H1 (cell line): ENCODE data around the gene ZNF2. TPM values are rescaled to one million over a fixed set of nuclear protein-coding genes. Genes with fewer than 3 reads are reported as not detected.

Source experiments
- CTCF ChIA-PET: fragments of 300-600 bp; sonication (Branson Sonifier 250); formaldehyde crosslinking; loops from one replicate; lab custom pipeline; 2021; ENCODE audit not compliant: partially characterized antibody; lab: Charles Lee
- POLR2A ChIA-PET: fragments of 300-600 bp; sonication (Branson Sonifier 250); formaldehyde crosslinking; loops from one replicate; lab custom pipeline; 2021; ENCODE audit warnings: inconsistent platforms; ENCODE audit not compliant: partially characterized antibody; lab: Charles Lee
- DNase-seq, 2 experiments: peaks; one replicate each; pipeline versions ENCODE4 v3.0.0 to v3.0.0-alpha.2; 2010 to 2022; ENCODE audit warnings: low spot score in 2 of 2, low read depth in 1 of 2, mixed read lengths in 1 of 2
- FAIRE-seq: peaks from 2 replicates; lab custom pipeline; 2011; peaks lifted over from hg19 to GRCh38; lab: Jason Lieb, UNC
- H2AFZ ChIP-seq: 2 replicates; pipeline ENCODE4 v1.8.1; 2012; ENCODE audit warnings: low read length, inconsistent platforms
- H2AK5ac ChIP-seq: 2 replicates; pipeline ENCODE4 v1.6.1; 2013; ENCODE audit warnings: low read depth, low read length
- H2BK120ac ChIP-seq: replicated peaks from 2 replicates; pipeline ENCODE3; 2013; ENCODE audit warnings: low read depth, low read length, inconsistent platforms
- H2BK12ac ChIP-seq: 2 replicates; pipeline ENCODE4 v1.6.1; 2013; ENCODE audit warnings: low read depth, low read length
- H2BK15ac ChIP-seq: 2 replicates; pipeline ENCODE4 v1.6.1; 2013; ENCODE audit warnings: low read length
- H2BK20ac ChIP-seq: 2 replicates; pipeline ENCODE4 v1.6.1; 2013; ENCODE audit warnings: low read length
- H2BK5ac ChIP-seq: 2 replicates; pipeline ENCODE4 v1.6.1; 2013; ENCODE audit warnings: low read depth, low read length
- H3K14ac ChIP-seq: 2 replicates; pipeline ENCODE4 v1.6.1; 2013; ENCODE audit warnings: inconsistent platforms; ENCODE audit not compliant: insufficient read length
- H3K18ac ChIP-seq: 2 replicates; pipeline ENCODE4 v1.6.1; 2013; ENCODE audit warnings: low read length; ENCODE audit errors: extremely low read depth
- H3K23ac ChIP-seq: 2 replicates; pipeline ENCODE4 v1.6.1; 2013; ENCODE audit warnings: inconsistent platforms; ENCODE audit not compliant: insufficient read length
- H3K23me2 ChIP-seq: 2 replicates; pipeline ENCODE4 v1.6.1; 2013; ENCODE audit warnings: low read depth, low read length
- H3K27ac ChIP-seq: 2 replicates; pipeline ENCODE4 v1.6.1; 2011; ENCODE audit warnings: low read depth, low read length, inconsistent platforms
- H3K27me3 ChIP-seq, 4 experiments: replicated peaks in 1 of 4; 1 replicate in 1 of 4; 2 replicates in 3 of 4; pipeline versions ENCODE4 v1.6.1 to v1.8.1; 2011 to 2013; ENCODE audit warnings: low read length in 3 of 4, mild to moderate bottlenecking in 3 of 4, inconsistent platforms in 2 of 4, mixed read lengths in 2 of 4, moderate library complexity in 1 of 4; ENCODE audit not compliant: control insufficient read depth in 3 of 4, insufficient read depth in 3 of 4; ENCODE audit errors: extremely low read depth in 1 of 4
- H3K36me3 ChIP-seq, 4 experiments: 2 replicates each; pipeline versions ENCODE4 v1.6.1 to v1.8.1; 2011 to 2013; ENCODE audit warnings: mild to moderate bottlenecking in 4 of 4, low read length in 3 of 4, moderate library complexity in 2 of 4, control low read depth in 1 of 4, inconsistent platforms in 1 of 4; ENCODE audit not compliant: insufficient read depth in 4 of 4, control insufficient read depth in 2 of 4
- H3K4ac ChIP-seq: replicated peaks from 2 replicates; pipeline ENCODE3; 2013; ENCODE audit warnings: low read length, low read depth, mixed read lengths, inconsistent platforms; ENCODE audit not compliant: insufficient read length
- H3K4me1 ChIP-seq, 4 experiments: replicated peaks in 1 of 4; 1 replicate in 1 of 4; 2 replicates in 3 of 4; pipeline versions ENCODE4 v1.6.1 to v1.8.1; 2011 to 2013; ENCODE audit warnings: low read length in 3 of 4, inconsistent platforms in 2 of 4, mixed read lengths in 1 of 4; ENCODE audit not compliant: insufficient read depth in 4 of 4, control insufficient read depth in 3 of 4
- H3K4me2 ChIP-seq, 2 experiments: 2 replicates each; pipeline versions ENCODE4 v1.6.1 to v1.8.1; 2011 to 2013; ENCODE audit warnings: low read depth in 2 of 2, low read length in 2 of 2, control low read depth in 1 of 2, inconsistent platforms in 1 of 2, mild to moderate bottlenecking in 1 of 2; ENCODE audit not compliant: insufficient read depth in 1 of 2
- H3K4me3 ChIP-seq, 4 experiments: fragments of 200-600, 300-600 bp in 1 of 4; sonication (generic), shearing (Covaris generic), sonication (Bioruptor Twin) in 1 of 4; 2 replicates each; pipeline versions ENCODE4 v1.5.1 to v1.8.1; 2011 to 2016; ENCODE audit warnings: low read length in 4 of 4, low read depth in 3 of 4, control low read depth in 2 of 4, inconsistent platforms in 2 of 4, mild to moderate bottlenecking in 2 of 4, mixed read lengths in 1 of 4, moderate library complexity in 1 of 4; ENCODE audit not compliant: insufficient read depth in 2 of 4; ENCODE audit errors: extremely low read depth in 1 of 4
- H3K56ac ChIP-seq: replicated peaks from 2 replicates; pipeline ENCODE3; 2013; ENCODE audit warnings: low read depth, mild to moderate bottlenecking, mixed read lengths, low read length, inconsistent platforms; ENCODE audit not compliant: insufficient read length
- H3K79me1 ChIP-seq: 2 replicates; pipeline ENCODE4 v1.6.1; 2013; ENCODE audit warnings: low read depth, low read length, control low read depth
- H3K79me2 ChIP-seq, 2 experiments: 2 replicates each; pipeline versions ENCODE4 v1.6.1 to v1.8.1; 2012 to 2013; ENCODE audit warnings: low read length in 2 of 2, mild to moderate bottlenecking in 2 of 2, inconsistent platforms in 1 of 2; ENCODE audit not compliant: insufficient read depth in 2 of 2, control insufficient read depth in 1 of 2
- H3K9ac ChIP-seq, 4 experiments: replicated peaks in 1 of 4; 1 replicate in 1 of 4; 2 replicates in 3 of 4; pipeline versions ENCODE4 v1.6.1 to v1.8.1; 2011 to 2013; ENCODE audit warnings: low read depth in 3 of 4, low read length in 3 of 4, control low read depth in 2 of 4, mild to moderate bottlenecking in 2 of 4, moderate library complexity in 2 of 4, inconsistent platforms in 1 of 4; ENCODE audit errors: extremely low read depth in 1 of 4
- H3K9me3 ChIP-seq, 2 experiments: 2 replicates each; pipeline versions ENCODE4 v1.6.1 to v1.8.1; 2012 to 2013; ENCODE audit warnings: mild to moderate bottlenecking in 2 of 2, moderate library complexity in 2 of 2, control low read depth in 1 of 2, inconsistent platforms in 1 of 2, low read depth in 1 of 2, low read length in 1 of 2, mixed read lengths in 1 of 2; ENCODE audit not compliant: insufficient read depth in 2 of 2
- H4K20me1 ChIP-seq, 2 experiments: replicated peaks in 1 of 2; 2 replicates each; pipeline versions ENCODE3 to v1.8.1; 2011 to 2013; ENCODE audit warnings: inconsistent platforms in 2 of 2, low read length in 2 of 2, mild to moderate bottlenecking in 1 of 2; ENCODE audit not compliant: insufficient read depth in 2 of 2, control insufficient read depth in 1 of 2
- H4K5ac ChIP-seq: 2 replicates; pipeline ENCODE4 v1.6.1; 2013; ENCODE audit warnings: low read length, low read depth, mixed read lengths, inconsistent platforms; ENCODE audit not compliant: insufficient read length
- H4K8ac ChIP-seq: 2 replicates; pipeline ENCODE4 v1.8.0; 2013; ENCODE audit warnings: mild to moderate bottlenecking, moderate library complexity, low read length, inconsistent platforms; ENCODE audit not compliant: insufficient read depth; ENCODE audit errors: extremely low read depth
- H4K91ac ChIP-seq: replicated peaks from 2 replicates; pipeline ENCODE3; 2013; ENCODE audit warnings: low read length, mixed read lengths, inconsistent platforms; ENCODE audit not compliant: insufficient read length
- BACH1 ChIP-seq: IDR thresholded peaks from 2 replicates; pipeline ENCODE4 v1.6.1; 2012; ENCODE audit warnings: low read length, improper control_type of control experiment
- CEBPB ChIP-seq: IDR thresholded peaks from 2 replicates; pipeline ENCODE4 v1.6.1; 2012; ENCODE audit warnings: low read depth, low read length
- CTCF ChIP-seq, 3 experiments: IDR thresholded peaks; 1 replicate in 2 of 3; 2 replicates in 1 of 3; pipeline versions ENCODE4 v1.5.1 to v1.6.1; 2011; ENCODE audit warnings: low read length in 3 of 3, mild to moderate bottlenecking in 3 of 3, inconsistent platforms in 2 of 3, low read depth in 1 of 3, moderate library complexity in 1 of 3; ENCODE audit not compliant: insufficient read depth in 1 of 3; ENCODE audit errors: control extremely low read depth in 1 of 3
- JUN ChIP-seq: IDR thresholded peaks from 2 replicates; pipeline ENCODE4 v1.6.1; 2011; ENCODE audit warnings: low read depth, mild to moderate bottlenecking, improper control_type of control experiment, low read length
- MAX ChIP-seq: IDR thresholded peaks from 2 replicates; pipeline ENCODE4 v1.6.1; 2012; ENCODE audit warnings: inconsistent platforms
- PHF8 ChIP-seq: fragments of 200-600 bp; sonication (generic); conservative IDR thresholded peaks from 2 replicates; pipeline ENCODE4 v1.7.1; 2012; ENCODE audit warnings: low read depth, mild to moderate bottlenecking, inconsistent platforms, low read length, moderate library complexity
- POLR2A ChIP-seq, 2 experiments: IDR thresholded peaks; 1 replicate in 1 of 2; 2 replicates in 1 of 2; pipeline ENCODE4 v1.6.1; 2011; ENCODE audit warnings: low read depth in 2 of 2, low read length in 2 of 2, mild to moderate bottlenecking in 2 of 2; ENCODE audit errors: control extremely low read depth in 1 of 2
- POU5F1 ChIP-seq: IDR thresholded peaks from 2 replicates; pipeline ENCODE4 v1.6.1; 2011; ENCODE audit warnings: low read depth, mild to moderate bottlenecking, low read length, moderate library complexity
- SUZ12 ChIP-seq: fragments of 200-600 bp; sonication (generic); IDR thresholded peaks from 2 replicates; pipeline ENCODE4 v1.6.1; 2012; ENCODE audit warnings: mild to moderate bottlenecking, inconsistent platforms, low read length, moderate library complexity, mixed read lengths
- ZNF274 ChIP-seq: IDR thresholded peaks from 2 replicates; pipeline ENCODE4 v1.7.0; 2012; ENCODE audit warnings: low read length, borderline replicate concordance; ENCODE audit errors: extremely low read depth
- polyA plus RNA-seq, 7 experiments: library from polyadenylated mRNA; depleted of rRNA in 3 of 7; stranded (reverse) in 5 of 7; unstranded in 2 of 7; fragments of >200 nt in 5 of 7; fragments of 200-250 nt in 2 of 7; gene quantifications; 1 replicate in 5 of 7; 2 replicates in 1 of 7; 4 replicates in 1 of 7; pipeline versions ENCODE4 v1.2.1 to v1.2.3, GENCODE V29; 2011 to 2013; ENCODE audit warnings: missing spikeins in 2 of 7, mixed read lengths in 2 of 7
- total RNA-seq: library from RNA; stranded (reverse); fragmentation: NEBNext Ultra II Directional; extraction: Animal tissue kit (Norgen Biotek cat#: 25700); gene quantifications from 2 replicates; pipeline ENCODE4 v1.2.1, GENCODE V29; 2021

The ZNF2 gene
- total and polyA plus RNA-seq, 2 of the 8 experiments (the other 6 are each of a cell fraction or from before 2014, with no cell fraction given): 1.3 to 3.0 TPM

DNA sequence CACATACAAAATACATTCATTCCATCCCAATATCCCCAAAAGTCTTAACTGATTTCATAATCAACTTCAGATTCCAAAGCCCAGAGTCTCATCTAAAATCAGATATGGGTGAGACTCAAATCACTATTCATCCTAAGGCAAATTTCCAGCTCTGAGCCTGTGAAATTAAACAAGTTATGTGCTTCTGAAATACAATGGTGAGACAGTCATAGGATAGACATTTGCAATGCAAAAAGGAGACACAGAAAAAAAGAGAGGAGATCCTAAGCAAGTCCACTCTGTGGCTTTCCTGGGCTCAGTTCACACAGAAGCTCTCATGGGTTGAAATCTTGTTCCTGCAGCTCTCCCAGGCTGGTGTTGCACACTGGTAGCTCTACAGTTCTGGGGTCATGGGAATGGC is 60.0 kb downstream of the ZNF2 start:
- H3K23ac ChIP-seq: no peak overlapping the region
- H3K4me2 ChIP-seq: no peak overlapping the region
- H3K4ac ChIP-seq: no peak overlapping the region
- H4K20me1 ChIP-seq: no peaks in the 10 kb centered on the region
- no peaks in the 10 kb centered on the region for H3K27me3 ChIP-seq
- H2AFZ ChIP-seq: no peak overlapping the region
- no peak overlapping the region for H3K27ac ChIP-seq
- no peak overlapping the region for H3K18ac ChIP-seq
- no peak overlapping the region for H2AK5ac ChIP-seq
- no peak overlapping the region for H2BK120ac ChIP-seq
- H4K91ac ChIP-seq: no peak overlapping the region
- no peaks in the 10 kb centered on the region for H3K79me2 ChIP-seq
- H2BK15ac ChIP-seq: no peak overlapping the region
- no peak overlapping the region for H3K14ac ChIP-seq
- H3K36me3 ChIP-seq: peaks cover 0 to 4% (median 0%) of the 10 kb centered on the region in 4 experiments; a peak in 2 of 8 replicates
- TF ChIP-seq PHF8 (no peak), MAX (no peak), BACH1 (no peak), CTCF (IDR thresholded peaks at IDR 0.05; ENCODE audit: control extremely low read depth in 1 of 3, insufficient read depth in 1 of 3, low read depth in 1 of 3, low read length in 3 of 3) (no peak), POLR2A (IDR thresholded peaks at IDR 0.05; ENCODE audit: control extremely low read depth in 1 of 2, low read depth in 2 of 2, low read length in 2 of 2) (no peak), ZNF274 (no peak), SUZ12 (no peak), CEBPB (no peak), POU5F1 (no peak), JUN (no peak)
- H2BK20ac ChIP-seq: no peak overlapping the region
- no peak overlapping the region for H3K9ac ChIP-seq
- H4K5ac ChIP-seq: no peak overlapping the region
- H3K79me1 ChIP-seq: no peaks in the 10 kb centered on the region
- H3K4me3 ChIP-seq: no peak overlapping the region
- H3K9me3 ChIP-seq: peaks cover 63 to 68% of the 10 kb centered on the region in 2 experiments
- POLR2A ChIA-PET: no interaction called here
- no peaks in the 10 kb centered on the region for H3K4me1 ChIP-seq
- DNase-seq: no peak
- FAIRE-seq: no peak
- H2BK5ac ChIP-seq: no peak overlapping the region
- H2BK12ac ChIP-seq: no peak overlapping the region
- H4K8ac ChIP-seq: no peak overlapping the region
- H3K23me2 ChIP-seq: no peaks in the 10 kb centered on the region
- CTCF ChIA-PET: no interaction called here
- no peak overlapping the region for H3K56ac ChIP-seq
